Thyroid gland (tissue), 4 donors: ENCODE results near the gene CDON. TPM values are rescaled to one million over a fixed set of nuclear protein-coding genes. Genes with fewer than 3 reads are reported as not detected.

Source experiments
- DNase-seq, 2 donors: peaks; one replicate each; pipeline ENCODE4 v3.0.0-alpha.2; 2019
- H3K27ac ChIP-seq, 3 donors: fragments of 200-600 bp; sonication (generic); 1 replicate in 2 of 3; 2 replicates in 1 of 3; pipeline ENCODE4 v1.5.1; 2016 to 2019; ENCODE audit warnings: mild to moderate bottlenecking in 1 of 3, moderate library complexity in 1 of 3
- H3K27me3 ChIP-seq: fragments of 200-600 bp; sonication (generic); one replicate; pipeline ENCODE4 v1.5.1; 2019
- H3K36me3 ChIP-seq, 2 donors: fragments of 200-600 bp; sonication (generic); one replicate each; pipeline ENCODE4 v1.5.1; 2016 to 2019
- H3K4me1 ChIP-seq, 2 donors: fragments of 200-600 bp; sonication (generic); one replicate each; pipeline ENCODE4 v1.5.1; 2017 to 2019
- H3K4me3 ChIP-seq, 3 donors: fragments of 200-600 bp; sonication (generic); replicated peaks in 1 of 3; 1 replicate in 2 of 3; 2 replicates in 1 of 3; pipeline ENCODE4 v1.5.1; 2016; ENCODE audit warnings: mild to moderate bottlenecking in 1 of 3
- H3K9me3 ChIP-seq: fragments of 200-600 bp; sonication (generic); one replicate; pipeline ENCODE4 v1.5.1; 2017
- CTCF ChIP-seq, 6 experiments: fragments of 200-600 bp in 3 of 6; fragments of 450-650 bp in 3 of 6; sonication (generic) in 3 of 6; IDR thresholded peaks; one replicate each; pipeline ENCODE4 v1.5.1; 2016 to 2019; ENCODE audit warnings: antibody characterized with exemption in 6 of 6, mild to moderate bottlenecking in 2 of 6, inconsistent platforms in 1 of 6, moderate library complexity in 1 of 6
- POLR2A ChIP-seq, 2 donors: fragments of 450-650 bp; IDR thresholded peaks; one replicate each; pipeline ENCODE4 v1.6.1; 2017; ENCODE audit warnings: antibody characterized with exemption in 2 of 2, mild to moderate bottlenecking in 2 of 2, moderate library complexity in 1 of 2
- WGBS, 2 donors: methylation state at CpG; one replicate each; pipeline ENCODE4 v1.1.5; 2017; 5-methylcytosine and 5-hydroxymethylcytosine counted together
- intact Hi-C: fragments of 100-400 bp; cut with DNase I; formaldehyde crosslinking; loops from one replicate; pipeline ENCODE4 v1.15.1; 2023
- total RNA-seq, 4 donors: library from RNA; depleted of rRNA; stranded (reverse); fragments of >200 nt; gene quantifications; one replicate each; pipeline ENCODE4 v1.2.3, GENCODE V29; 2016

Gene CDON
- total RNA-seq, 4 donors from 2014 or later = 75.8 to 168 (median 108) TPM

GRCh38 chr11:125947419-125948277 lies 115.0 kb downstream of the CDON start:
- Histone ChIP-seq H3K4me3 (no peak overlapping the region), H3K9me3 (no peaks in the 10 kb centered on the region), H3K27ac (no peak overlapping the region), H3K36me3 (no peaks in the 10 kb centered on the region), H3K4me1 (peaks cover 0 to 13% of the 10 kb centered on the region in 2 donors), H3K27me3 (no peaks in the 10 kb centered on the region)
- 87 to 91% methylated on average over 5 to 8 of the region's 24 CpGs for WGBS, 2 donors
- no peak for TF ChIP-seq POLR2A (IDR thresholded peaks at IDR 0.05)
- TF ChIP-seq CTCF (IDR thresholded peaks at IDR 0.05) = no peak
- intact Hi-C loops = no loop called here
- no peak for DNase-seq

GRCh38 chr11:125946712-125947418 lies 115.8 kb downstream of the CDON start:
- H3K36me3 ChIP-seq = no peaks in the 10 kb centered on the region
- no peak for DNase-seq
- no peak overlapping the region for H3K4me3 ChIP-seq
- no peak overlapping the region for H3K27ac ChIP-seq
- H3K9me3 ChIP-seq = no peaks in the 10 kb centered on the region
- WGBS, 2 donors = 86% methylated on average over 14 of the region's 14 CpGs
- intact Hi-C loops = no loop called here
- peaks cover 0 to 18% of the 10 kb centered on the region in 2 donors for H3K4me1 ChIP-seq
- H3K27me3 ChIP-seq = no peaks in the 10 kb centered on the region
- TF ChIP-seq POLR2A (IDR thresholded peaks at IDR 0.05) (no peak), CTCF (IDR thresholded peaks at IDR 0.05) (no peak)

GRCh38 chr11:125945797-125946520 lies 116.7 kb downstream of the CDON start, which contains the start of gene VSIG10L2:
VSIG10L2 (plus strand) TSS chr11:125946044; CDS start chr11:125946056, 12 bp downstream.
- whole genome bisulfite sequencing, 2 donors = 86 to 92% methylated on average over 8 of the region's 8 CpGs

GRCh38 chr11:125945011-125945796 lies 117.5 kb downstream of the CDON start:
- Histone ChIP-seq H3K4me1 (peaks cover 0 to 7% of the 10 kb centered on the region in 2 donors), H3K27me3 (no peaks in the 10 kb centered on the region), H3K36me3 (no peaks in the 10 kb centered on the region), H3K4me3 (no peak overlapping the region), H3K9me3 (no peaks in the 10 kb centered on the region), H3K27ac (no peak overlapping the region)
- TF ChIP-seq POLR2A (IDR thresholded peaks at IDR 0.05) = no peak
- TF ChIP-seq CTCF (IDR thresholded peaks at IDR 0.05) = no peak
- intact Hi-C loops = no loop called here
- no peak for DNase-seq
- 78 to 83% methylated on average over 15 of the region's 15 CpGs for WGBS, 2 donors

More at GRCh38 chr11:125945797-125946520, 116.7 kb downstream of the CDON start, which contains the start of gene VSIG10L2:
- no peak for TF ChIP-seq POLR2A (IDR thresholded peaks at IDR 0.05)
- Histone ChIP-seq H3K27me3 (no peaks in the 10 kb centered on the region), H3K36me3 (no peaks in the 10 kb centered on the region), H3K4me1 (peaks cover 0 to 10% of the 10 kb centered on the region in 2 donors), H3K4me3 (no peak within 1 kb of the TSS), H3K27ac (no peak within 1 kb of the TSS), H3K9me3 (no peaks in the 10 kb centered on the region)
- intact Hi-C loops = no loop called here
- DNase-seq = no peak
